Tongue (tissue), 2 donors: Measurements from ENCODE around the gene ROBO4. TPM values are rescaled to one million over a fixed set of nuclear protein-coding genes. Genes with fewer than 3 reads are reported as not detected.
A peak's percentile ranks its signal among the peaks of the same experiment; 100 is the strongest.

Experiments used
- DNase-seq: peaks from one replicate; pipeline ENCODE4 v3.0.0-alpha.2; 2015
- total RNA-seq: library from RNA; depleted of rRNA; stranded (reverse); fragments of >200 nt; gene quantifications from one replicate; pipeline ENCODE4 v1.2.3, GENCODE V29; 2014

ROBO4 gene
- total RNA-seq, 1 donor from 2014 or later: 23.3 TPM

DNA sequence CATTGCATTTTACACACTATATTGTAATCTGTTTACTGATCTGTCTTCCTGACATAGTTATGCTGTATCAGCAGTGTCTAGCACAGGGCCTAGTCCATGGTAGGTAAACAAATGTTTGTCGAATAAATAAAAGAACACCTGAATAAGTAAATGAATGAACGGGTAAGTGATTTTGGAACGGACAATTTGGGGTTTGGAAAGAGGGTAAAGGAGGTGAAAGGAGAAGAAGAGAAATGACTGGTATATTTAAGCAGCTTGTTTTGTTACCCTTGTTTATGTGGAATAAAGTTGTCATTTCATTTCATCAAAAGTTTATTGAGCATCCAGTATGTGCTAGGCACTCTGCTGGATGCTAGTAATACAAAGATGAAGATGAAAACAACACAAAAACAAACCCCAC, 21.3 kb upstream of the ROBO4 start, which contains the start of gene HEPN1:
Gene HEPN1, plus strand, starts transcription at position 301 of the 400 bp plus-strand sequence.
- DNase-seq: no peak

DNA sequence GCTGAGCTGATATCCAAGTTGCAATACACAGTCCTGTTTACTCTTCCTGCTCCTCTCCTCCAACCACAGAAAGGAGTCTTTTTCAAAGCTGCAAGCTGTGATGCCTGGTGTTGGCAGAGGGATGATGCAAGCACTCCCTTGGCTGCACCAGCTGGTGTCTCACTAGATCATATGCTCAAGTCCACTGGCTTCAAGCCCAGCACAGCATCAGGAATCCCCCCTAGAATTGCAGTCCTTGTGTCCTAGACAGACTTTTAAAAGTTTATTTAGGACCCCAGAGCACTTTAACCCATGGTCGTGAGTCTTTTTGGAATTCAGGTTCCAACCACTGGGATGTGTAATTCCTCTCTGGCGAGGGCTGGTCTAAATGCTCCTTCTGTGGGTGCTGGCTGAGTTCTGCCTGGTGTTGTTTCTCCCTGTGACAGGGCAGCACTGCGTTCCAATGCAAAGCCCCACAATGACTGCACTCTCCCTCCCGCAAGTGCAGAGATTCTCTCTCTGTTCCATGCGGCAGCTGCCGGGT, 19.5 kb upstream of the ROBO4 start:
- DNase-seq: peak; percentile 93

DNA sequence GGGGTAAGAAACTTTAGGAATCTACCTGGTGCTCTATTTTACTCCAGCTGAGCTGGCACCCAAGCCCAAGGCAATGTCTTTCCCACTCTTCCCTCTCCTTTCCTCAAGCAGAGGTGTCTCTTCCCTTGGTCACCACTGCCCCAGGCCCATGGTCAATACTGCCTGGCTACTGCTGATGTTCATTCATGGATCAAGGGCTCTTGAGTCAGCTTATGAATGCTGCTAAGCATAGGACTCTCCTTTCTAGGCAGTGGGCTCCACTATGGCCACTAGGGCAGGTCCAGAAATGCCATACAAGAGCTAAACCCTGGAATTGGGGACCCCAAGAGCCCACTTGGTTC, 18.7 kb upstream of the ROBO4 start:
- no peak for DNase-seq

DNA sequence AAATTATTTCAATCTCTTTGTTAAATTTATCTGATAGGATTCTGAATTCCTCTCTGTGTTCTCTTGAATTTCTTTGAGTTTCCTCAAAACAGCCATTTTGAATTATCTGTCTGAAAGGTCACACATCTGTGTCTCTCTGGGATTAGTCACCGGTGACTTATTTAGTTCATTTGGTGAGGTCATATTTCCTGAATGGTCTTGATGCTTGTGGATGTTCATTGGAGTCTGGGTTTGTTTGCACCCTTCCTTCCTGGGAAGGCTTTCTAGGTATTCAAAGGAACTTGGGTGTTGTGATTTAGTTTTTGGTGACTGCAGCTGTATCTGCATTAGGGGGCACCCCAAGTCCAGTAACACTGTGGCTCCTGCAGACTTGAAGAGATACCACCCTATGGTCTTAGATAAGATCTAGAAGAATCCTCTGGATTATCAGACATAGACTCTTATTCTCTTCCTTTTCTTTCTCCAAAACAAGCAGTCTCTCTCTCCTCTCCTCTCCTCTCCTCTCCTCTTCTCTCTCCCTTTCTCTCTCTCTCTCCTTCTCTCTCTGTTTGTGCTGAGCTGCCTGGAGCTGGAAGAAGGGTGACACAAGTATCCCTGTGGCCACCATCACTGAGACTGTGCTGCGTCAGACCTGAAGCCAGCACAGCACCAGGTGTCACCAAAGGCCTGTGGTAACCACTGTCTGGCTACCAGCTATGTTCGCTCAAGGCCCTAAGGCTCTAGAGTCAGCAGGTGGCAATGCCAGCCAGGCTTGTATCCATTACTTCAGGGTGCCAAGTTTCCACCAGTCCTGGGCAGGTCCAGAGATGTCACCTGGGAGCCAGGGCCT, 18.1 kb upstream of the ROBO4 start:
- no peak for DNase-seq

DNA sequence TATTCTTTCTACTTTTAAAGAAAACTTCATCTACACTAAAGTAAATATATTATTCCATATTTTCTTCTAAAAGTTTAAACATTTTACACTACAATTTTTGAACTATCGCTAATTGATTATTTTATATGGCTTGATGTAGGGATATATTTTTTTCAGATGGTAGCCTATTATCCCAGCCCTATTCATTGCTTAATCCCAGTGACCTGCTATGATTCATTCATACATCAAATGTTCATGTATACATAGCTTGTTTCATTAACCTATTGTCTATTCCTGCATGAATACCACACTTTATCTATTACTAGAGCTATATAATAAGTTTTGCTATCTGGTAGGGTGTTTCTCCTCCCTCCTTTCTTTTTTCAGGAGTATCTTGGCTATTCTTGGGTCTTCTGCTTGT, 5.0 kb upstream of the ROBO4 start:
- no peak for DNase-seq

DNA sequence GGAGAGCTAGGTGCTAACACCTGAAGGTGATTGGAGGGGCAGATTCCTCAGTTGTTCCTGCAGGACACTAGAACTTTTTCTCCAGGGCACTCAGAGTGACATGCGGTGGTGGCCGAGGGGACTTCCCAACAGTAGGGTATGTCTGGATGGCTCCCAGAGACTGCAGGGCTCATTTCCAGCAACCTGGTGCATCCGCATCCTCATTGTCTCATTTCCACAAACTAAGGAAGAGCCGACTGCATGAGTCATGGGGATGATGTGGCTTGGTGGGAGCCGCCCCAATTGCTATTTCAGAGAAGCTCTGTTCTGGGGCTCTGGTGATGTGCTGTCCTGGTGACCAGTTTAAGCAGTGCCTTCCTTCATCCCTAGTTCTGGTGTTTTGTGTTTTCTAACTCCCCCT, 2.8 kb upstream of the ROBO4 start:
- DNase-seq: no peak

DNA sequence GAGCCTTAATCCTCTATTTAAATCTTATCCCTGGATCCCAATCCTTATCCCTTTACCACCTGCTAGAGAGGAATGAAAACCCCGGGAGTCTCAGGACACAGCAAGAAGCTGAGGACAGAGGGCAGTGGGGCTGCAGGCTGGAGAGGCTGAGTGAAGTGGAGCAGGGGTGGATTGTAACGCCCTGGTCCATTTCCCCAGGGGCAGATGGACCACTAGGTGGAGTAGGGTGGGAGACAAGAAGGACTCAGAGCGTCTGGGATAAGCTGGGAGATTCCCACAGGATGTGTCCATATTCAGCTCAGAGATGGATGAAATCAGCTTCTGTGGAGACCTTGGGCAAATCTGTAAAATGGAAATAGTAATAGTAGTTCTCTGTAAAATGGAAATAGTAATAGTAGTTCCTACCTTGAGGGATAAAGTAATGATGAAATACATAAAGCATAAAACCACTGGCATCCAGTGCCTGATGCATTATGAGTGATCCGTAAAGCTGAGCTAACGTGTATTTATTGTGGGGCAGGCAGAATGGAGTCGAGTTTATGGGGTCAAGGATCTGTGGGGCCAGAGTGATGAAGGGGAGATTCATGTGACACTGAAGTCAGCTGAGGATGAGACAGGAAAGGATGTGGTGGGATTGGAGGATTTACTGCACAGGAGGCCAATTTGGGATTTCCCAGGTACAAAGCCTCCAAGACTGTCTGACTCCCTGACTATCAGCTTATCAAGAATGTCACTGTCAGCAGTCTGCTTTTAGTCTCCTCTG, 1.9 kb upstream of the ROBO4 start:
- DNase-seq: no peak

DNA sequence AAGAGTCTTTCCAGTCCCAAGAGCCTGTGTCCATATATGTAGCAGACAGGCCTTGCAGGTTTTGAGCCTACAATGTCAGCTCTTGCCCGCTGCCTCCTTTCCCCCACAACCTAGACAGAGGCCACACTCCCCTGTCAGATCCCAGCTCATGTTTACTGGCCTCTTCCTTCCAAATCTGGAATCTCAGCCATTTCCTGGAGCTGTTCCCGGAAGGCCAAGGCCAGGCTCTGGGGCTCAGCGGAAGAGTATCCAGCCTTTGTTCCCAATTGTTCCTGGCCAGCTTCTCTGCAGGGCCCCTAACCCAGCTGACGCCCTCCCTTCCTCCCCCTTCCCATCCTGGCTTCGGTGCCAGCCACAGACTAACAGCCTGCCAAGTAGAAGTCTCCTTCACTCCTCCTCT, 1.0 kb upstream of the ROBO4 start:
- DNase-seq: peak; percentile 91

DNA sequence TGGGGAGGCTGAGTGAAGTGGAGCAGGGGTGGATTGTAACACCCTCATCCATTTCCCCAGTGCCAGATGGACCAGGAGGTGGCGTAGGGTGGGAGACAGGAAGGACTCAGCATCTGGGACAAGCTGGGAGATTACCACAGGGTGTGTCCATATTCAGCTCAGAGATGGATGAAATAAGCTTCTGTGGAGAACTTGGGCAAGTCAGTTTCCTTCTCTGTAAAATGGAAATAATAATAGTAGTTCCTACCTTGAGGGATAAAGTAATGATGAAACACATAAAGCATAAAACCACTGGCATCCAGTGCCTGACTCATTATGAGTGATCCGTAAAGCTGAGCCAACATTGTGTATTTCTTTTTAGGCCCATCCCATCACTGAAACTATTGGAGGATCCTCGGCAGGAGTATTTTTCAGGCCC, 607 bp upstream of the ROBO4 start:
- no peak for DNase-seq

DNA sequence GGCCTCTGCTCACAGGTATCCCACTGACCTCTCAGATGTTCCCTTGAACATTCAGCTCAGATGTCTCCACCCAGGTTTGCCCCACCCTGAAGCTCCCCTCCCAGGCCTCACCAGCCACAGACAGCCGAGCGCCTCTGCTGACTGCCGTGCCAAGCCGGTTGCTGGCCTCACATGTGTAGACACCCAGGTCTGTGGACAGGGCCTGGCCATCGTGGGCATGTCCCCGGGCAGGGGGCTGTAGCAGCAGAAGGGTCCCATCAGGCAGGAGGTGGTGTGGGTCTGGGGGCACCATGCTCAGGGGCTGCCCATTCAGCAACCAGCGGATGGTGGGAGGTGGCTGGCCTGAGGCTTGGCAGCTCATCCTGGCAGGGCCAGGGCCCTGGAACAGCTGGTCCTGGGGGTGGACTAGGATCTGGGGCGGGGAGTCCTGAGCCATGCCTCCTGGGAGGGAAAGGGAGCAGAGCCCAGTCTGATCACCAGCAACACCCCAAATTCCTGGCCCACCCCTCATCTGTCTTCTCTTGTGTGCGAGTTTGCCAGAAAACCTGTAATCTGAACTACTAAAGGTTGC, 759 bp downstream of the ROBO4 start:
- DNase-seq: peak; percentile 82

DNA sequence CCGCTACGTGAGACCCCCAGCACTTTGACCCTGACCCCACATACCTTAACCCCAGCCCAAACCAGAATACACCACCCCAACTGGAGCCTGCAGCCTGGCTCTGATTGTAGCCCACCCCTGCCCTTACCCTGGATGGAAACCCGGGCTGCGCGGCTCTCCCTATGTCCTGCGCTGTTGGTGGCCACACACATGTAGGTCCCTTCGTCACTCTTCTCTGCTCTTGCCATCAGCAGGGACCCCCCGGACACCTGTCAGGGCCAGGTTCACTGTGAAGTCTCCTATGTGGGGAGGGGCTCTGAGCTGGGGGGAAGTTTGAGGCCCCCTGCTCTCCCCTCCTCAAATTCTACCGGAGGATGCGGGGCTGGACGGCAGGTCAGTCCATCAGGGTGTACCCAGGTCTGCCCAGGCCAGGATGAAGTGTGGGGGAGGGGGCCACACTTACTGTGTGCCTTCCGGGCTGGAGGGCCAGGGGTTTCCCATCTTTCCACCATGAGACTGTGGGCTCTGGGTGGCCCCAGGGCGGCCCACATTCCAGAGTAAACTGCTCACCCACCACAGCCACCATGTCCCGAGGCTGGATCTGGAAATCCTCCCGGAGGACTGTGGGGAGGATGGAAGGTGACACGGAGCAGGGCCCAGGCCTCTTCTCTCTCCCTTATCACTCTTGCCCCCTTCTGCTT, 1.5 kb downstream of the ROBO4 start:
- DNase-seq: no peak

DNA sequence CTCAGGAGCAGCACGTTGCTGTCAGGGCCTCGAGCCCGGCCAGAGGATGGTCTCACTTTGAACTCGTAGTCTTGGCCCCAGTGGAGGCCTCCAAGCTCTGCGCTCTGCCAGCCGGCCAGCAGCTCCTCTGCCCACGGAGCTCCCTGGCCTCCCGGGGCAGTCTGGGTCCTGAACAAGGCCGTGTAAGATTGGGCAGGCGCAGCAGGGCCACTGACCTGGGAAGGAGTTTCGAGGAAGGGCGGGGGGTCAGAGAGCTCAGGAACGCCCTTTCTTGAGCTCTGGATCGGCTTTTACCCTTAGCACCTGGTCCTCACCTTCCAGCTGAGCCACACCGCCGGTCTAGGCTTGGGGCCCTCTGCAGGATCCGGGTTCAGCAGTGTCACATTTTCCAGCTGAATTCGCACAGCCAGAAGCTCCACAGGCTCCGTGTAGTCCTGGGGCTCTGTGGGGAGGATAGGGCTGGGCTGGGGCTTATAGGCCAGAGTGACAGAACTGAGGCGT, 2.1 kb downstream of the ROBO4 start:
- DNase-seq: no peak

DNA sequence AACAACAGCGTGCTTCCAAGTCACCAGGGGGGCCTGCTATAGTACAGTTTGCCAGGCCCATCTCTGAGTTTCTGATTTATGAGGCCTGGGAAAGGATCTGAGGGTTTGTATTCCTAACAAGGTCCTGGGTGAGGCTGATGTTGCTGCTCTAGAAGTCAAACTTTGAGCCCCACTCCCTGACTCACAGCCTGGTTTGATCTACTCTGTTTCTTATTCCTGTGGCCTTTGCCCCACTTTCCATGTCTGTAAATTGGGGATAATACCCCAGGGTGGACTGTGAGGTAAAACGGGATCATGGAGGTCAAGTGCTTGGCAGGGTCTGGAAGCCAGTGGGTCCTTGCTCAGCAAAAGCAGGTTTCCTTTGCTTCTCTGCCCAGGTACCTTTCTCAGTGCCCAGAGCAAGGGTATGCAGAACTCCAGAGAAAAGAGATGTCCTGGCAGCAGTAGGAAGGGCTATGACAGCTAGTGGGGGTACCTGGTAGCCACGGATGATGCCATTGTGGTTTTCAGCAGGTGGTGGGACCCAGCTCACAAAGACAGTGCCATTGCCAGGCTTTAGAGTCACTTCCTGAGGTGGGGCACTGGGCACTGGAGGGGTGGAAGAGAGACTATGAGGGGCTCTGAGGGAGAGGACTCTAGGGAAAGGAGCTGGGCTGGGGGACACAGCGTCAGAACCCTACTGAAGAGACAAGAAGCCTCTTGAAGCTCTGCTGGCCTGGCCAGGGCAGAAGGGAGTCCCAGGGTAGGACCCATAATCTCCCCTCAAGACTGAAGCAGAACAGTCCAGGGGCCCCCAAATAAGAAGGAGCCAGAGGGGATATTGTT, 2.8 kb downstream of the ROBO4 start:
- no peak for DNase-seq

DNA sequence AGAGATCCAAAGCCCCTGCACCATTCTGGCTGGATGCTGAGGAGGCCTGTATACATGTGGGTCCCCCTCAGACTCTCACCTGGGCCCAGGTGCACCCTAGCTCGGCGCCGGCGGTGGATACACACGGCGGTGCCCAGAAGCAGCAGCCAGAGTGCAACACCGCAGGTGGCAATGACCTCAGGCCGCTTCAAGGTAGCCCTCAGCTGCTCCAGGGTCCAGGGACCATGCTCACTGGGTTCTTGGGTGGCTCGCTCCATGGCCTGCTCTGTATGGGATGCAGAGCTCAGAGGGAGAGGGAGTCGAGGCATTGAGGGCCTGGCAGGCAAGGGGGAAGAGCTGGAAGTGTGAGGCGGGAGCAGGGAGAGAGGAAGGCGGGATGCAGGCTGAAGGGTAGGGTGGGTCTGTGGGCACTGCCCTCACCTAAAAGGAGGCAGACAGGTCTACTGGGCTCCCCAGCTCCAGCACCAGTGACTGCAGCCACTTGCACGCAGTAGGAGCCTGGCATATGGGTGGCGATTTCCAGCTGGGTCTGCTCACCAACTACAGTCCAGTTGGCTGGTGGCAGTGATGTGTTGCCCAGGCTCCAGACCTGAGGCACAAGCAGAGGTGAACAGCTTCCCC, 3.8 kb downstream of the ROBO4 start:
- no peak for DNase-seq

DNA sequence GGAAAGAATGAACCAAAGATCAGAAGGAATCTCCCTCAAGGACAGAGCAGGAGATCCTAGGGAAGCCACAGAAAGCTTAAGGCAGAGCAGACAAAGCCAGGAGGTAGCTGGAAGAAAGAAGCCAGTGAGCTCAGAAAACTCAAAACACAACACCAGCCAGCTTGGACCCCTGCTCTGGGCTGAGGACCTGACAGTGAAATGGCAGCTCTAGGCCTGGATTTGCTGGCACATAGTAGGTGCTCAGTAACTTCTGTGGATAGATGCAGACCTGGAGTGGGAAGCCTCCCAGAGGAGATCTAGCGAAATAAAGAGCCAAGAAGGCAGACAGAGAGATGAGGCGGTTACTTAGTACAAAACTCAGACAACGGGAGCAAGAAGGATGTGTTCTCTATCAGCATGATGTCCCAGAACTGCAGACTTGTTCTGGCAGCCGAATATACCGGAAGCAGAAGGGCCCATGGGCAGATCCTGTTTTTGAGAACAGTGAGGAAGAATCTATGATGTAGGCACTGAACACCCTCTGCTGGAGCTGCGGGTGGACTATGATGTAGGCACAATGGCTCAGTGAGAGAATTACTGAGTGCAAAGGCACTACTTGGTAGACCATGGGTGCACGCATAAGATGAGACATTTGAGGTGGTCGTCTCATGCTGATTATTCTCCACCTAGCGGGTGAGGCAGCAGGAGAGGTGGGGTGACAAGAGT, 4.8 kb downstream of the ROBO4 start:
- no peak for DNase-seq

DNA sequence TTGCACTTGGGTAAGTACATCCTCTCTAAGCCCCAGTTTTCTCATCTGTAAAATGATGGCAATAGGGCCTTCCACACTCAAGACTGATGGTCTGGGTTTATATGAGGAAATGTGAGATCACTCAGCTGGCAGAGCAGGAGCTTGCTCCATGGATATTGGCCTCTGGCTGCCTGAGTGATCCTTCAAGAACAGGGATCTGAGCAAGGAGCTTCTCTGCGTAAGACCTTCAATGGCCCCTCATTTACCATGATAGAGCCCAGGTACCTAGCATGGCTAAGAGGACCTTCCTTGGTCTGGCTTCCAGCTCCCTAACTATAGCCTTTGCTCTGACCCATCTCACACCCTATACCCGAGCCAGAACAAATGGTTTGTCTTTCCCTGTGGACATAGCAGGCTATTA, 5.5 kb downstream of the ROBO4 start:
- DNase-seq: no peak

DNA sequence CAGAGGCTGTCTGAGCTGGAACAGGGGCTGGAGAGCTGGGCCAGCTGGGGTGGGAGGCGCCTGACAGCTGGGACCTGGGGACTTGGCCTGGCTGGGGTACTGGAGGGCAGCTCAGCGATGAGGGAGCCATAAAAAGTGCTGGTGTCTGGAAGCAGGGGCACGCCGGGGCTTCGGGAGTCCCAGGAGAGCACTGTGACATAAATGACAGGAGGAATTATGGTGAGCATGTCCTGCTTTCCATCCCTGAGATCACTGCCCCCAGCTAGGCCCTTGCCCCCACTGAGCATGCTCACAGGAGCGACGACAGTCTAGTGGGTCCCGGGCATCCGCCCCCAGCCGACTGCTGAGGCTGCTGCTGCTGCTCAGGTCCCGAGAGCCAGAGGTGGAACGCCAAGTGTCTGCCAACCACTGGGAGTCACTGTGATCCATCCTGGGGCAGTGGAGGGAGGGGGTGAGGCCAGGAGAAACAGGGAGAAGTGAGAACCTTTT, 6.2 kb downstream of the ROBO4 start:
- DNase-seq: peak; percentile 65

DNA sequence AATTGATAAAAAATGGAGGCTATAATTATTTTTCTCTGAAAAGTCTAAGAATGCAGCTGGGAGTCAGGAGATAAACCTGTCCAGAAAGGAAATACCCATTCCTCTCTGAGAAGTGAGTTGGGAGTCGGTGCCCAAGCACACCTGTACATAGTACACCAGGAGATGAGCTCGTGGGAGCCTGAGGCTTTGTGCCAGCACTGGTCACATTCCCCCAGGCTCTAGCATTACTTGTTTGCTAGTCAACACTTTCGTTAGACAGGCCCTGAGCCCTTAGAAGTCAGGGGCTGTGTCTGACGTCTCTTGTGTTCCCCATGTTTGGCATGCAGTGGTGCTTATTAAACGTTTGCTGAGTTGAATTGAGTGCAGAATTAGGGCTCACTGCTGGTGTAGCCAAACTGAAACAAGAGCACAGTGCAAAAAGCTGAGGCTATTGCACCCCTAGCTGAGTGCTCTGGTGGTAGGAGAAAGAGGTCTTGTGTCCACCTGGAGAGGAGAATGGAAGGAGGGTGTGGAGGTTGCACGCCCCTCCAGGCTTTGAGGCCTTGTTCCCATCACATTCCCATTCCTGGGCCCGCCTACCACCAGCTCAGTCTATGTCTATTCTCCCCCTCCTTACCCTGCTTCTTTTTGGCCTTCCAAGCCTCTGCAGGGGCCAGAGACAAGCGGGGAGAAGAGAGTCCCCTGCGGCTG, 6.8 kb downstream of the ROBO4 start:
- DNase-seq: no peak

DNA sequence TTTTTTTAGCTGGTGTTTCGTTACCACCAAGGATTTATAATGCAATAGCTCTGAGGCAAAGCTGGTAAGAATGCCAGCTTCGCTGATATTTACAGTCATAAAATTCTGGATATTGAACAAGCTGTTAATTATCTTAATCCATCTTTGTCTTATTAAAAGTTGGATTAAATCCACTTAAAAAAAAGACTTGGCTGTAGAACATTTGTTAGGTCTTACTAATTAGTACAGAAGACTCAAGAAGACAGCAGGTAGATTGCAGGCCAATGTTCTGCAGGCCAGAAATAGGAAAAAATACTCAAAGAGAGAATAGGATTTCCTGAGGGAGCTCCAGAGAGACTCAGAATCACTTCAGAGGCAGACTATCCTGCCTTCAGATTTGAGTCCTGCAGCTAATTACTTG, 7.5 kb downstream of the ROBO4 start:
- DNase-seq: no peak
